ENCODE measurements around the gene FAM20C.

- TF ChIP-seq CTCF (IDR thresholded peaks at IDR 0.05 in 4 of 5, conservative IDR thresholded peaks at IDR 0.05 in 1 of 5) (no peak), POLR2A (IDR thresholded peaks at IDR 0.05) (no peak)
Measured at GRCh38 chr7:247181-247580, 54.8 kb downstream of the FAM20C start.

All from gastrocnemius medialis (tissue), 4 donors.